Sigmoid colon (tissue), 7 donors: ENCODE results near the gene GJB1. TPM values are rescaled to one million over a fixed set of nuclear protein-coding genes. Genes with fewer than 3 reads are reported as not detected.

Source experiments
- DNase-seq: peaks from one replicate; pipeline ENCODE4 v3.0.0-alpha.2; 2019
- H3K27ac ChIP-seq, 4 donors: fragments of 200-600 bp; sonication (generic); one replicate each; pipeline ENCODE4 v1.5.1; 2016 to 2019; ENCODE audit warnings: mild to moderate bottlenecking in 1 of 4
- H3K27me3 ChIP-seq, 3 donors: fragments of 200-600 bp; sonication (generic); one replicate each; pipeline ENCODE4 v1.5.1; 2019; ENCODE audit warnings: mild to moderate bottlenecking in 1 of 3
- H3K36me3 ChIP-seq, 4 donors: fragments of 200-600 bp; sonication (generic); one replicate each; pipeline ENCODE4 v1.5.1; 2016 to 2019
- H3K4me1 ChIP-seq, 4 donors: fragments of 200-600 bp; sonication (generic); one replicate each; pipeline ENCODE4 v1.5.1; 2017 to 2019
- H3K4me3 ChIP-seq, 4 donors: fragments of 200-600 bp; sonication (generic); one replicate each; pipeline ENCODE4 v1.5.1; 2017 to 2019; ENCODE audit warnings: mild to moderate bottlenecking in 2 of 4, moderate library complexity in 1 of 4
- H3K9me3 ChIP-seq, 4 donors: fragments of 200-600 bp in 3 of 4; sonication (generic) in 3 of 4; one replicate each; pipeline versions ENCODE4 v1.5.1 to v1.6.1; 2013 to 2019
- CTCF ChIP-seq, 4 experiments: fragments of 450-650 bp in 3 of 4; fragments of 200-600 bp in 1 of 4; IDR thresholded peaks; one replicate each; pipeline ENCODE4 v1.5.1; 2016 to 2019; ENCODE audit warnings: antibody characterized with exemption in 4 of 4, mild to moderate bottlenecking in 3 of 4, moderate library complexity in 2 of 4
- EP300 ChIP-seq, 4 donors: sonication (generic); formaldehyde crosslinking; IDR thresholded peaks; one replicate each; pipeline ENCODE4 v1.6.1; 2017; ENCODE audit warnings: antibody characterized with exemption in 4 of 4
- POLR2A ChIP-seq, 2 donors: fragments of 450-650 bp; IDR thresholded peaks; one replicate each; pipeline ENCODE4 v1.6.1; 2016; ENCODE audit warnings: antibody characterized with exemption in 2 of 2, mild to moderate bottlenecking in 2 of 2, moderate library complexity in 2 of 2
- POLR2AphosphoS5 ChIP-seq, 4 donors: sonication (generic); formaldehyde crosslinking; IDR thresholded peaks; one replicate each; pipeline ENCODE4 v1.6.1; 2017; ENCODE audit warnings: antibody characterized with exemption in 4 of 4
- WGBS, 2 donors: extraction: QIAGEN DNeasy Blood & Tissue Kit; methylation state at CpG; one replicate each; pipeline ENCODE4 v1.1.7; 2013; 5-methylcytosine and 5-hydroxymethylcytosine counted together
- intact Hi-C: fragments of 100-400 bp; cut with DNase I; formaldehyde crosslinking; loops from one replicate; pipeline ENCODE4 v1.15.1; 2023
- polyA plus RNA-seq, 3 donors: library from polyadenylated mRNA; stranded (reverse); fragments of 200-250 nt; gene quantifications; one replicate each; pipeline ENCODE4 v1.2.3, GENCODE V29; 2013
- total RNA-seq, 4 donors: library from RNA; depleted of rRNA; stranded (reverse); fragments of >200 nt; gene quantifications; one replicate each; pipeline ENCODE4 v1.1.0, GENCODE V29; 2016
- donor health status: healthy with polysubstance abuse.
- donor health status: Bipolar disorder and iron deficiency.
- donor health status: healthy.

The GJB1 gene
- total and polyA plus RNA-seq, 7 donors: 12.6 to 65.6 (median 16.2) TPM; not detected in 4

GRCh38 chrX:71227370-71228062, 4.5 kb downstream of the GJB1 start:
- Histone ChIP-seq H3K36me3 (no peaks in the 10 kb centered on the region), H3K4me3 (no peak overlapping the region), H3K4me1 (no peaks in the 10 kb centered on the region), H3K27me3 (no peaks in the 10 kb centered on the region), H3K9me3 (no peaks in the 10 kb centered on the region), H3K27ac (no peak overlapping the region)
- DNase-seq: no peak
- WGBS, 2 donors: 62 to 87% methylated on average over 5 of the region's 5 CpGs
- intact Hi-C loops: no loop called here
- no peak for TF ChIP-seq EP300 (IDR thresholded peaks at IDR 0.05)
- no peak for TF ChIP-seq POLR2AphosphoS5 (IDR thresholded peaks at IDR 0.05)
- no peak for TF ChIP-seq POLR2A (IDR thresholded peaks at IDR 0.05)
- no peak for TF ChIP-seq CTCF (IDR thresholded peaks at IDR 0.05)

- Histone ChIP-seq H3K4me1 (no peaks in the 10 kb centered on the region), H3K27ac (no peak overlapping the region), H3K36me3 (no peaks in the 10 kb centered on the region), H3K9me3 (no peaks in the 10 kb centered on the region), H3K4me3 (no peak overlapping the region), H3K27me3 (no peaks in the 10 kb centered on the region)
- intact Hi-C loops: no loop called here
- 94 to 95% methylated on average over 1 of the region's 1 CpG for WGBS, 2 donors
- DNase-seq: no peak
- TF ChIP-seq CTCF (IDR thresholded peaks at IDR 0.05) (no peak), POLR2AphosphoS5 (IDR thresholded peaks at IDR 0.05) (no peak), POLR2A (IDR thresholded peaks at IDR 0.05) (no peak), EP300 (IDR thresholded peaks at IDR 0.05) (no peak)
Measured at GRCh38 chrX:71228063-71228642, 5.1 kb downstream of the GJB1 start.

GRCh38 chrX:71235482-71235881, 12.5 kb downstream of the GJB1 start:
- Histone ChIP-seq H3K4me1 (no peaks in the 10 kb centered on the region), H3K36me3 (peaks cover 0 to 5% (median 0%) of the 10 kb centered on the region in 4 donors), H3K4me3 (no peak overlapping the region), H3K27me3 (no peaks in the 10 kb centered on the region), H3K27ac (no peak overlapping the region), H3K9me3 (no peaks in the 10 kb centered on the region)
- DNase-seq: no peak
- intact Hi-C loops: no loop called here
- 77 to 87% methylated on average over 3 of the region's 3 CpGs for WGBS, 2 donors
- TF ChIP-seq POLR2A (IDR thresholded peaks at IDR 0.05): no peak

- Histone ChIP-seq H3K27ac (no peak overlapping the region), H3K4me1 (no peaks in the 10 kb centered on the region), H3K27me3 (no peaks in the 10 kb centered on the region), H3K36me3 (peaks cover 0 to 10% (median 0%) of the 10 kb centered on the region in 4 donors), H3K4me3 (no peak overlapping the region), H3K9me3 (no peaks in the 10 kb centered on the region)
- intact Hi-C loops: no loop called here
- DNase-seq: no peak
- 90 to 93% methylated on average over 1 of the region's 1 CpG for WGBS, 2 donors
- TF ChIP-seq EP300 (IDR thresholded peaks at IDR 0.05) (no peak), POLR2A (IDR thresholded peaks at IDR 0.05) (no peak), CTCF (IDR thresholded peaks at IDR 0.05) (no peak), POLR2AphosphoS5 (IDR thresholded peaks at IDR 0.05) (no peak)
Measured at GRCh38 chrX:71236836-71237235, 13.8 kb downstream of the GJB1 start.

GRCh38 chrX:71239781-71240180, 16.8 kb downstream of the GJB1 start:
- Histone ChIP-seq H3K27ac (no peak overlapping the region), H3K27me3 (no peaks in the 10 kb centered on the region), H3K4me1 (no peaks in the 10 kb centered on the region), H3K4me3 (no peak overlapping the region), H3K36me3 (peaks cover 0 to 39% (median 6%) of the 10 kb centered on the region in 4 donors), H3K9me3 (no peaks in the 10 kb centered on the region)
- DNase-seq: no peak
- intact Hi-C loops: no loop called here
- WGBS, 2 donors: 87 to 97% methylated on average over 3 of the region's 3 CpGs
- TF ChIP-seq CTCF (IDR thresholded peaks at IDR 0.05) (no peak), EP300 (IDR thresholded peaks at IDR 0.05) (no peak)
